Loucy (cell line): Measurements from ENCODE around the gene ANKRD33B.

Source experiments
- CTCF ChIP-seq: fragments of 200-600 bp; sonication (generic); conservative IDR thresholded peaks from 2 replicates; pipeline ENCODE4 v1.5.1; 2014; ENCODE audit warnings: mild to moderate bottlenecking, antibody characterized with exemption, low read length
- EZH2phosphoT487 ChIP-seq: fragments of 200-600 bp; IDR thresholded peaks from 2 replicates; pipeline ENCODE4 v1.6.1; 2018; ENCODE audit warnings: antibody characterized with exemption, mild to moderate bottlenecking, moderate library complexity, borderline replicate concordance

DNA sequence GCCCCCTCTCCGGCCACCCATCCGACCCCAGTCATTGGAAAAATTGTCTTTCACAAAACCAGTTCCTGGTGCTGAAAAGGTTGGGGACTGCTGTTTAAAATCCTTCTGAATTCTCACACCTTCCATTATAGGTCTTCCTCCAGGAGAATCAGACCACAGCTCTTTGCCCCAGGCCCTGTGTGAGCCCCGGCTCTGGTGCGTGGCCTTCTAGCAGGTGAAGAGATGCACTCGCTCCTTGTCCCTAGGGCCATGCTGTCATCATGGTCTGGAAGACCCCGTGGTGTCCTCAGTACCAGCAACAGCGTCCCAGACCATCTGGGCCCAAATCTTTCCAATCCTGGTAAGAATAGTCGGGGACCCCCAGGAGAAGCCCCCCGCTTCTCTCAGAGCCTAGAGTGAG, 101.9 kb downstream of the ANKRD33B start:
- TF ChIP-seq CTCF, result no peak
- no peak for TF ChIP-seq EZH2phosphoT487
